Upper lobe of left lung (tissue), 6 donors: ENCODE data around the gene IDS. TPM values are rescaled to one million over a fixed set of nuclear protein-coding genes. Genes with fewer than 3 reads are reported as not detected.
"Not testable (repeated sequence)": the region's sequence is repeated elsewhere in the genome, so short reads cannot be mapped to it uniquely, and the experiment has no call there.

ENCODE experiments used
- ATAC-seq, 2 donors: fragments of 200-7000 bp; cut with Tn5 transposase; one replicate each; pipeline ENCODE4 v1.9.1; 2022; ENCODE audit warnings: mild to moderate bottlenecking in 2 of 2, moderate library complexity in 2 of 2; ENCODE audit not compliant: low FRiP score in 2 of 2
- DNase-seq, 2 donors: peaks; one replicate each; pipeline ENCODE4 v3.0.0-alpha.2; 2019 to 2020
- H3K27ac ChIP-seq, 4 donors: fragments of 200-600 bp; sonication (generic); one replicate each; pipeline ENCODE4 v1.5.1; 2016 to 2019
- H3K27me3 ChIP-seq, 4 donors: fragments of 200-600 bp; sonication (generic); one replicate each; pipeline ENCODE4 v1.5.1; 2017 to 2019
- H3K36me3 ChIP-seq, 4 donors: fragments of 200-600 bp; sonication (generic); one replicate each; pipeline ENCODE4 v1.5.1; 2016 to 2019
- H3K4me1 ChIP-seq, 4 donors: fragments of 200-600 bp; sonication (generic); one replicate each; pipeline ENCODE4 v1.5.1; 2018 to 2019
- H3K4me3 ChIP-seq, 4 donors: fragments of 200-600 bp; sonication (generic); one replicate each; pipeline ENCODE4 v1.5.1; 2017 to 2019; ENCODE audit warnings: mild to moderate bottlenecking in 2 of 4, moderate library complexity in 1 of 4
- H3K9me3 ChIP-seq, 4 donors: fragments of 200-600 bp; sonication (generic); one replicate each; pipeline ENCODE4 v1.5.1; 2018 to 2019
- CTCF ChIP-seq, 6 experiments: fragments of 450-650 bp in 4 of 6; fragments of 200-600 bp in 2 of 6; sonication (generic) in 2 of 6; IDR thresholded peaks; one replicate each; pipeline ENCODE4 v1.5.1; 2016 to 2019; ENCODE audit warnings: antibody characterized with exemption in 6 of 6
- EP300 ChIP-seq, 4 donors: sonication (generic); formaldehyde crosslinking; IDR thresholded peaks; one replicate each; pipeline ENCODE4 v1.5.1; 2017; ENCODE audit warnings: antibody characterized with exemption in 4 of 4, control low read depth in 2 of 4
- POLR2A ChIP-seq, 4 donors: fragments of 450-650 bp; IDR thresholded peaks; one replicate each; pipeline ENCODE4 v1.5.1; 2016 to 2017; ENCODE audit warnings: antibody characterized with exemption in 4 of 4, mild to moderate bottlenecking in 2 of 4
- POLR2AphosphoS5 ChIP-seq, 2 donors: sonication (generic); formaldehyde crosslinking; IDR thresholded peaks; one replicate each; pipeline ENCODE4 v1.5.1; 2017; ENCODE audit warnings: antibody characterized with exemption in 2 of 2
- WGBS, 2 donors: methylation state at CpG; one replicate each; pipeline ENCODE4 v1.1.5; 2017 to 2018; 5-methylcytosine and 5-hydroxymethylcytosine counted together
- total RNA-seq, 6 donors: library from RNA; depleted of rRNA in 4 of 6; stranded (reverse); fragments of >200 nt in 4 of 6; gene quantifications; one replicate each; pipeline versions ENCODE4 v1.1.0 to v1.2.1, GENCODE V29; 2016 to 2021
- donor health status: DM: no; HTN: no; CAD: no; lungs with moderate emphysema.
- donor health status: DM: no; HTN: yes; CAD: no; lungs with severe emphysema.

Gene IDS
- total RNA-seq, 6 donors from 2014 or later: 77.5 to 130 (median 97.5) TPM

DNA sequence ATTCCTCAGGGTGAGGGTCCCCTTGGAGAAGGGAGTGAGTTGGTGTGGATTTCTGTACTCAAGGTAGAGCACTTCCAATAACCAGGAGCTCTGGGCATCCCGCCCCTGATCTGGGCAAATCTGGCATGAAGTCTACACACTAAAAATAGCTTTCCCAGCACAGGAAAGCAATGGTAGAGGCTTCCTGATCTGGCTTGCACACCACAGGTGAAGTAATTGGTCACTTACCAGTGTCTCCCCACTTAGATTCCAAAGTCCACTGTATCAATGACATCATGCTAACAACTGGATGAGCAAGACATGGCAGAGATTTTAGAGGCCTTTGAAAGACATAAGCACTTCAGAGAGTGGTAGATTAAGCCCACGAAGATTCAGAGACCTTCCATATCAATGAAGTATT lies 17.8 kb upstream of the IDS start:
- H3K4me1 ChIP-seq: no peaks in the 10 kb centered on the region
- no peaks in the 10 kb centered on the region for H3K36me3 ChIP-seq
- H3K27ac ChIP-seq: no peak overlapping the region
- TF ChIP-seq CTCF (IDR thresholded peaks at IDR 0.05): no peak
- no peak for TF ChIP-seq POLR2AphosphoS5 (IDR thresholded peaks at IDR 0.05)
- no peak for TF ChIP-seq EP300 (IDR thresholded peaks at IDR 0.05)
- TF ChIP-seq POLR2A (IDR thresholded peaks at IDR 0.05): no peak
- WGBS, 2 donors: 61 to 83% methylated on average over 2 of the region's 2 CpGs
- DNase-seq (no peak), ATAC-seq (no peak)
- no peak overlapping the region for H3K4me3 ChIP-seq
- H3K9me3 ChIP-seq: no peaks in the 10 kb centered on the region
- no peaks in the 10 kb centered on the region for H3K27me3 ChIP-seq

DNA sequence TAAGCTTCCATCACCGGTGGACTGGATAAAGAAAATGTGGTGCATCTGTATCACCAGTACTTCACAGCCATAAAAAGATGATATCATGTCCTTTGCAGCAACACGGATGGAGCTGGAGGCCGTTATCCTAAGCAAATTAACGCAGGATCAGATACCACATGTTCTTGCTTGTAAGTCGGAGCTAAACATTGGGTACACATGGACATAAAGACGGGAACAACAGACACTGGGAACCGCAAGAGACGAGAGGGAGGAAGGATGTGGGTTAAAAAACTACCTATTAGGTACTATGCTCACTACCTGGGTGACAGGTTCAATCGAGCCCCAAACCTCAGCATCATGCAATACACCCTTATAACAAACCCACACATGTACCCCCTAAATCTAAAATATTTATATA lies 16.3 kb upstream of the IDS start:
- no peaks in the 10 kb centered on the region for H3K36me3 ChIP-seq
- no peak for ATAC-seq
- no peaks in the 10 kb centered on the region for H3K4me1 ChIP-seq
- no peaks in the 10 kb centered on the region for H3K27me3 ChIP-seq
- TF ChIP-seq POLR2AphosphoS5 (IDR thresholded peaks at IDR 0.05): no peak
- no peak for TF ChIP-seq EP300 (IDR thresholded peaks at IDR 0.05)
- TF ChIP-seq POLR2A (IDR thresholded peaks at IDR 0.05): no peak
- no peak for TF ChIP-seq CTCF (IDR thresholded peaks at IDR 0.05)
- no peaks in the 10 kb centered on the region for H3K9me3 ChIP-seq
- no peak overlapping the region for H3K27ac ChIP-seq
- DNase-seq: no peak
- WGBS, 2 donors: 55 to 68% methylated on average over 9 of the region's 9 CpGs
- H3K4me3 ChIP-seq: no peak overlapping the region

DNA sequence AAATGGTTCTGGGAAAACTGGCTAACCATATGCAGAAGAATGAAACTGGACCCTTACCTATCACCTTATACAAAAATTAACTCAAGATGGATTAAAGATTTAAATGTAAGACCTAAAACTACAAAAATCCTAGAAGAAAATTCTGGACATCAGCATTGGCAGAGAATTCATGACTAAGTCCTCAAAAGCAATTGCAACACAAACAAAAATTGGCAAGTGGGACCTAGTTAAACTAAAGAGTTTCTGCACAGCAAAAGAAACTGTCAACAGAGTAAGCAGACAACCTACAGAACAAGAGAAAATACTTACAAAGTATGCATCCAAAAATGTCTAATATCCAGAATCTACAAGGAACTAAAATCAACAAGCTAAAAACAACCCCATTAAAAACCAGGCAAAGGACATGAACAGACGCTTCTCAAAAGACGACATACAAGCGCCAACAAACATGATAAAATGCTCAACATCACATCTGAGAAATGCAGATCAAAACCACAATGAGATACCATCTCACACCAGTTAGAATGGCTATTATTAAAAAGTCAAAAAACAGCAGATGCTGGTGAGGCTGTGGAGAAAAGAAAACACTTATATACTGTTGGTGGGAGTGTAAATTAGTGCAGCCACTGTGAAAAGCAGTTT lies 15.7 kb upstream of the IDS start:
- H3K36me3 ChIP-seq, ATAC-seq, H3K4me3 ChIP-seq, H3K9me3 ChIP-seq, H3K27ac ChIP-seq, DNase-seq, H3K4me1 ChIP-seq, H3K27me3 ChIP-seq: not testable (repeated sequence)
- WGBS, 2 donors: 39 to 56% methylated on average over 3 of the region's 3 CpGs

DNA sequence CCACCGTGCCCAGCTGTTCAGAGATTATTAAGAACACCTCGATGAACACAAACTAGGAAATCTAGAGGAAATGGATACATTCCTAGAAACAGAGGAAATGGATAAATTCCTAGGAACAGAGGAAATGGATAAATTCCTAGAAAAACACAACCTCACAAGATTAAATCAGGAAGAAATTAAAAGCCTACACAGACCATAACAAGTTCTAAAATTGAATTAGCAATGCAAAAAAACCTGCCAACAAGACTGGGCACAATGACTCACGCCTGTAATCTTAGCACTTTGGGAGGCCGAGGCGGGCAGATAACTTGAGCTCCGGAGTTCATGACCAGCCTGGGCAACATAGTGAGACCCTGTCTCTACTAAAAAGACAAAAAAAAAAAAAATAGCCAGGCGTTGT lies 13.1 kb upstream of the IDS start:
- no peaks in the 10 kb centered on the region for H3K27me3 ChIP-seq
- WGBS, 2 donors: 70 to 78% methylated on average over 7 of the region's 7 CpGs
- no peaks in the 10 kb centered on the region for H3K9me3 ChIP-seq
- no peak for DNase-seq
- H3K27ac ChIP-seq: no peak overlapping the region
- no peaks in the 10 kb centered on the region for H3K4me1 ChIP-seq
- TF ChIP-seq POLR2A (IDR thresholded peaks at IDR 0.05) (no peak), CTCF (IDR thresholded peaks at IDR 0.05) (no peak), EP300 (IDR thresholded peaks at IDR 0.05) (no peak), POLR2AphosphoS5 (IDR thresholded peaks at IDR 0.05) (no peak)
- H3K4me3 ChIP-seq: no peak overlapping the region
- no peak for ATAC-seq
- H3K36me3 ChIP-seq: no peaks in the 10 kb centered on the region

GRCh38 chrX:149517308-149517707 lies 12.2 kb upstream of the IDS start:
- Histone ChIP-seq H3K4me3 (no peak overlapping the region), H3K36me3 (no peaks in the 10 kb centered on the region), H3K4me1 (no peaks in the 10 kb centered on the region), H3K27ac (no peak overlapping the region), H3K27me3 (no peaks in the 10 kb centered on the region), H3K9me3 (no peaks in the 10 kb centered on the region)
- ATAC-seq (no peak), DNase-seq (no peak)
- WGBS, 2 donors: 74 to 100% methylated on average over 1 of the region's 1 CpG
- TF ChIP-seq POLR2AphosphoS5 (IDR thresholded peaks at IDR 0.05): no peak
- no peak for TF ChIP-seq EP300 (IDR thresholded peaks at IDR 0.05)
- TF ChIP-seq CTCF (IDR thresholded peaks at IDR 0.05): no peak
- no peak for TF ChIP-seq POLR2A (IDR thresholded peaks at IDR 0.05)
